HG03457 (cell line): Measurements from ENCODE around the gene PGRMC2.

Experiments
- ATAC-seq: cut with Tn5 transposase; IDR thresholded peaks from one replicate; pipeline ENCODE4 v1.9.1; 2021; ENCODE audit warnings: moderate number of reproducible peaks; ENCODE audit not compliant: unreplicated experiment

Gene PGRMC2

DNA sequence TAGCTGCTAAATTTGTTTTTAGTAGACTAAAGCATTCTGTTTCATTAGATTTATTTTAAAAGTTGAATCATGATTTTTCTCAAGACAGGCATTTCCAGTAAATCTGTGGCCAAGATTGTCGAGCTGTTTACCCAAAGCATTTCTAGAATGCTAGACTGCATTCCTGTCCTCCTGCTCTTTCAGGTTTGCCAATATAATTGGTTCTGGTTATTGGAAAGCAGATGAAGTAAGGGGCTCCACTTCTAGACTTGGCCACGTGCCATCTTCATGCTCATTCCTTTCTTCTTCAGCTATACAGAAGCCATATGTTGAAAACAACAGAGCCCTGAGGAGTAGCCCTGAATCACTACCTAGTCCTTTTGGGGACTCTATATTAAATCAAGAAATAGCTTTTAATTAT is 62.5 kb downstream of the PGRMC2 start:
- ATAC-seq, result no peak

- no peak for ATAC-seq
Measured at GRCh38 chr4:128221586-128221985, 66.0 kb downstream of the PGRMC2 start.

- ATAC-seq, result no peak
Measured at GRCh38 chr4:128220286-128221235, 67.1 kb downstream of the PGRMC2 start.
